Cardiac muscle cell (in vitro differentiated cells and primary cell): ENCODE results near the gene C6. TPM values are rescaled to one million over a fixed set of nuclear protein-coding genes. Genes with fewer than 3 reads are reported as not detected.
A peak's percentile ranks its signal among the peaks of the same experiment; 100 is the strongest.

Experiments used
- DNase-seq, 2 donors: peaks; one replicate each; pipeline versions ENCODE4 v3.0.0 to v3.0.0-alpha.2; 2010 to 2017; ENCODE audit warnings: low read depth in 1 of 2, low spot score in 1 of 2
- H3K27ac ChIP-seq: fragments of 200-600 bp; sonication (generic); 2 replicates; pipeline ENCODE4 v1.5.1; 2016
- H3K27me3 ChIP-seq: fragments of 200-600 bp; sonication (generic); 2 replicates; pipeline ENCODE4 v1.6.0; 2016; ENCODE audit warnings: control low read depth
- H3K36me3 ChIP-seq: fragments of 200-600 bp; sonication (generic); 2 replicates; pipeline ENCODE4 v1.5.1; 2016; ENCODE audit warnings: control low read depth
- H3K4me1 ChIP-seq: fragments of 200-600 bp; sonication (generic); 2 replicates; pipeline ENCODE4 v1.8.1; 2017; ENCODE audit warnings: low read depth, mild to moderate bottlenecking, mixed run types
- H3K4me3 ChIP-seq: fragments of 200-600 bp; sonication (generic); 2 replicates; pipeline ENCODE4 v1.5.1; 2016; ENCODE audit warnings: mild to moderate bottlenecking
- H3K9me3 ChIP-seq: fragments of 200-600 bp; sonication (generic); 2 replicates; pipeline ENCODE4 v1.5.1; 2017; ENCODE audit warnings: low read depth, mild to moderate bottlenecking, control low read depth
- polyA plus RNA-seq: library from polyadenylated mRNA; unstranded; fragments of >200 nt; fragmentation: Nextera tagmentation; extraction: Ambion mirVana; gene quantifications from 2 replicates; pipeline ENCODE4 v1.2.1, GENCODE V29; 2016
- total RNA-seq: library from RNA; depleted of rRNA; stranded (reverse); fragments of >200 nt; gene quantifications from 2 replicates; pipeline ENCODE4 v1.2.3, GENCODE V29; 2016
- TF ChIP-seq, protein P1 (sequence below): IDR thresholded peaks from 2 replicates; pipeline ENCODE4 v1.5.1; 2012; ENCODE audit warnings: low read depth, mild to moderate bottlenecking, low read length

Gene C6
- total and polyA plus RNA-seq, 2 experiments from 2014 or later: 0.27 TPM

DNA sequence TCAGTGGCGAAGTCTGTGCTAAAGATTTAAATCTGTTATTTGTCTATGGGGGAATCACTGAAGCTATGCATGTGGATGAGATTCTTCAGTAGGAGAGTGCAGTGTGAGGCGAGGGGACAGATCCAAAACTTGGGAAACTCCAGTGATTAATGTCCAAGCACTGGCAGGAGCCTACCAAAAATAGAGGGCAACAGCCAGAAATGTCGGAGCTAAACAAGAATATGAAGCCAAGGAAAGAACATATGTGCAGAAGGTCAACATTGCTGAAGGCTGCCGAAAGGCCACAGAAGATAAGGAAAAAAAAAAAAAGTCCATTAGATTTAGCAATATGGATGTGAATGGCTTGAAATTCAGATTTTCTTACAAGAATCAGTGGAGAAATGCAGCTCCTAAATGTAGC lies 61.8 kb downstream of the C6 start:
- H3K4me3 ChIP-seq: no peak overlapping the region
- DNase-seq: peak in 1 of 2 donors; percentile 89
- H3K9me3 ChIP-seq: no peaks in the 10 kb centered on the region
- H3K27me3 ChIP-seq: no peaks in the 10 kb centered on the region
- H3K36me3 ChIP-seq: no peaks in the 10 kb centered on the region
- TF ChIP-seq, protein P1, sequence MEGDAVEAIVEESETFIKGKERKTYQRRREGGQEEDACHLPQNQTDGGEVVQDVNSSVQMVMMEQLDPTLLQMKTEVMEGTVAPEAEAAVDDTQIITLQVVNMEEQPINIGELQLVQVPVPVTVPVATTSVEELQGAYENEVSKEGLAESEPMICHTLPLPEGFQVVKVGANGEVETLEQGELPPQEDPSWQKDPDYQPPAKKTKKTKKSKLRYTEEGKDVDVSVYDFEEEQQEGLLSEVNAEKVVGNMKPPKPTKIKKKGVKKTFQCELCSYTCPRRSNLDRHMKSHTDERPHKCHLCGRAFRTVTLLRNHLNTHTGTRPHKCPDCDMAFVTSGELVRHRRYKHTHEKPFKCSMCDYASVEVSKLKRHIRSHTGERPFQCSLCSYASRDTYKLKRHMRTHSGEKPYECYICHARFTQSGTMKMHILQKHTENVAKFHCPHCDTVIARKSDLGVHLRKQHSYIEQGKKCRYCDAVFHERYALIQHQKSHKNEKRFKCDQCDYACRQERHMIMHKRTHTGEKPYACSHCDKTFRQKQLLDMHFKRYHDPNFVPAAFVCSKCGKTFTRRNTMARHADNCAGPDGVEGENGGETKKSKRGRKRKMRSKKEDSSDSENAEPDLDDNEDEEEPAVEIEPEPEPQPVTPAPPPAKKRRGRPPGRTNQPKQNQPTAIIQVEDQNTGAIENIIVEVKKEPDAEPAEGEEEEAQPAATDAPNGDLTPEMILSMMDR: no peak
- H3K4me1 ChIP-seq: no peaks in the 10 kb centered on the region
- no peak overlapping the region for H3K27ac ChIP-seq

DNA sequence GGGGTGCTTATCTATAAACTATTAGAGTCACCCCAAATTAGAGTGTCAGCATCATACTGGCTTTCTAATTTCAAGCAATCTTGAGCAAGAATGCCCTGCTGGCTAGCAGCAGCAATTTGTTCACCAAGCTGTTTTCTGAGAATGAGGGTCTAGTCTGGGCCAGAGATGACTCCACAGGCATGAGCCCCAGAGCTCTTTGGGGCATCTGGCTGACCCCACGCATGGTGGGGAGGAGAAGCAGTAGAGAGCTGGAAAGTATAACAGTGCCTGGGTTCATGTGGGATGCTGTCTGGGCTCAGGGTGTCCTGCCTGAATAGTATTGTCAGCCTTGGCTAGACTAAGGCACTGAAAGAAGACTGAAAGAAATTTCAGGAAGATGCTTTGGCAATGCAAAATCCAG lies 64.9 kb downstream of the C6 start:
- Histone ChIP-seq H3K9me3 (no peaks in the 10 kb centered on the region), H3K27ac (no peak overlapping the region), H3K4me1 (no peaks in the 10 kb centered on the region), H3K4me3 (no peak overlapping the region), H3K27me3 (no peaks in the 10 kb centered on the region), H3K36me3 (no peaks in the 10 kb centered on the region)
- TF ChIP-seq, protein P1: no peak
- DNase-seq: no peak

DNA sequence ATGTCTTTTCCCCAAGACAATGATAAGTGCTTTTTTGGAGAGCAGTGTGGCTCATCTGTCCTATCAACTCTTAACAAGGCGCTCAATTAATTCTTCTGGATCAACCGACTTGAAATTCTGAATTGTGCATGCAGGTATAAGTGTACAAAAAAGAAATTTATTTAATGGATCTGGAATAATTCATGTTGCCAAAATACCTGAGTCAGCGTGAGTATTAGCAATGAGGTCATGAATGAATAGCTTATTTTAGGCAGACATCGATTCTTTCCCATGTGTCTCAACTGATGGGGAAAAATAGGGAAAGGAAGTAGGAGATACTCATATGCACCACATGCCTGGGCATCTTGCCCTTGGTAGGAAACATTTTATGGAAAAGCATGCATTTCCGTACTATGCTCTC lies 68.0 kb downstream of the C6 start:
- H3K36me3 ChIP-seq: no peaks in the 10 kb centered on the region

DNA sequence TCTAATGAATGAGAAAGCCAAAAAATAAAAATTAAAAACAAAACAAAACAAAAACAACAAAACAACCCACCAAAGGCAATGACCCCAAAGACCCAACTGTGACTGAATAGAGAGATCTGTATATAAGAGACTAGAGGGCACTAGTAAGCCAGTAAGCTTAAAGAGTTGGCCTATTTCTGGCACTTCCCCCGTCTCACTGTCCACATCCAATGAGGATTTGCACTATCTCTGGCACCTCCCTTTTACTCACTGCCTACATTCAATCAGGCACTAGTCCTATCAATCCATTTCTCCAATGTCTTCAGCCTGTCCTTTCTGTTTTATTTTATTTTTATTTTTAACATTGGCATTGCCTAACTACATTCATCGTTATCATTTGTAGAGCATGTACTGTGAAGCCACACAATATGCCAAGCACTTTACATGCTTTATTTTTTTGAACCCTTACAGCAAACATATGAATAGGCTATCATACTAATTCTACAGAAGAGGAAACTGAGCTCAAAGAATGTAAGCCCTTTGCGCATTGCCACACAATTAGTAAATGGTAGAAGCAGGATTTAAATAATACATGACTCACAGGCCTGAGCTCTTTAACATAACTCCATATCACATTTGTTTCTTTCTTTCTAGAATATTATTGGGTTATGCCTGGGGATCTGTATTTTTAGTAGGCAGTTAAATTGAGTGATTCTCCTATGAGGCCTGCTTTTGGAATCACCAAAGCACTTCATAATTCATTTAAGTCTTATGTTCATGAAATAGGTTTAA lies 70.0 kb downstream of the C6 start:
- TF ChIP-seq, protein P1: no peak
- DNase-seq: no peak

More for the DNA sequence above, 68.0 kb downstream of the C6 start:
- H3K27ac ChIP-seq: no peak overlapping the region
- H3K4me3 ChIP-seq: no peak overlapping the region
- TF ChIP-seq, protein P1: no peak
- H3K27me3 ChIP-seq: no peaks in the 10 kb centered on the region
- no peaks in the 10 kb centered on the region for H3K4me1 ChIP-seq
- H3K9me3 ChIP-seq: no peaks in the 10 kb centered on the region
- no peak for DNase-seq

DNA sequence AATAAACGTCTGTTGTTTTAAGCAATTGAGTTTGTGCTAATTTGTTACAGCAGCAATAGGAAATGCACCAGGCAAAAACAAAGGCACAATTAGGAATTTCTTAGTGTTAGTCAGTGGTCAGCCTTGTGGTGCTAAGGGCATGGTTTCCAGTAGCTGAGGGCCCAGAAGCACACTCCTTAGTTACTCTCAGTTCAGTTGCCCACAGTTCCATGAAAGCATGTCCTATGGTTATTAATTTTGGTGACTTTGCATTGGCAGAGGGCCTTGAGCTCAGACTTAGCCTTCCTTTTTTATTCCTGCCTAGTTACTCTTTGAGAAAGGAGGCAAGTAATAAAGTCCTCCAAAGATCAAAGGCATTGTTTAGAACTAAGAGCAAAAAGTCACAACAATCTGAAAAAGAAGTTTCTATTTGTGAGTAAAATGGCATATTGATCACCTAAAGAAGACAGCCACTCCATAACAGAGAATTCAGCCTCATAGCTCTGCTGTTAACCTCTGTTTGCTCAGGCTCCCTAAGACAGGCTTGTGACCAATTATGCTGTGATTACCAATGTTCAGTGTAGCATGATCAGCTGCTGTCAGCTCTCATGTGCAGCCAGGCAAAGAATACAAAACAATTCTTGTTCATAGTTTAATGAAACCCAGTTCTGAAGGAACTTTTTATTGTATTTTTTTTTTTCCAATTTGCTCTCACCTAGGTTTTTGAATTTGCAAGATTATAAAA lies 85.2 kb downstream of the C6 start:
- Histone ChIP-seq H3K27ac (no peak overlapping the region), H3K4me1 (peaks cover 4% of the 10 kb centered on the region), H3K9me3 (no peaks in the 10 kb centered on the region), H3K4me3 (no peak overlapping the region), H3K27me3 (no peaks in the 10 kb centered on the region), H3K36me3 (no peaks in the 10 kb centered on the region)
- TF ChIP-seq, protein P1: no peak
- DNase-seq: no peak

More for the DNA sequence above, 70.0 kb downstream of the C6 start:
- Histone ChIP-seq H3K9me3 (no peaks in the 10 kb centered on the region), H3K27ac (no peak overlapping the region), H3K36me3 (no peaks in the 10 kb centered on the region), H3K4me3 (no peak overlapping the region), H3K4me1 (no peaks in the 10 kb centered on the region), H3K27me3 (no peaks in the 10 kb centered on the region)
